WTC11 (cell line): ENCODE data around the gene VPS25. TPM values are rescaled to one million over a fixed set of nuclear protein-coding genes. Genes with fewer than 3 reads are reported as not detected.

Experiments
- ATAC-seq: fragments of 200-7000 bp; cut with Tn5 transposase; 2 replicates; pipeline ENCODE4 v1.10.0; 2021; ENCODE audit warnings: mild to moderate bottlenecking, moderate library complexity
- CTCF ChIA-PET: fragments of 300-600 bp; sonication (Branson Sonifier 250); formaldehyde crosslinking; loops from one replicate; lab custom pipeline; 2021; ENCODE audit warnings: antibody characterized with exemption; lab: Charles Lee
- POLR2A ChIA-PET: fragments of 350-600 bp; sonication (Branson Sonifier 250); formaldehyde crosslinking; loops from one replicate; lab custom pipeline; 2021; ENCODE audit warnings: antibody characterized with exemption; lab: Charles Lee
- DNase-seq: peaks from one replicate; pipeline ENCODE4 v3.0.0; 2021; ENCODE audit warnings: low spot score
- H3K27ac Mint-ChIP-seq: 2 replicates; pipeline ENCODE4 v1.8.0; 2021; ENCODE audit warnings: mixed read lengths
- H3K27me3 Mint-ChIP-seq: 2 replicates; pipeline ENCODE4 v1.8.0; 2021; ENCODE audit warnings: low read depth, mild to moderate bottlenecking, moderate library complexity, mixed read lengths
- H3K36me3 Mint-ChIP-seq: 2 replicates; pipeline ENCODE4 v1.8.0; 2021; ENCODE audit warnings: mixed read lengths
- H3K4me1 Mint-ChIP-seq: 2 replicates; pipeline ENCODE4 v1.8.0; 2022; ENCODE audit warnings: mixed read lengths
- H3K4me3 Mint-ChIP-seq: 2 replicates; pipeline ENCODE4 v1.8.0; 2021; ENCODE audit warnings: mild to moderate bottlenecking, moderate library complexity, mixed read lengths
- H3K9me3 Mint-ChIP-seq: 2 replicates; pipeline ENCODE4 v1.8.0; 2021; ENCODE audit warnings: mixed read lengths
- E2F4 ChIP-seq: sonication (generic); formaldehyde crosslinking; IDR thresholded peaks from 2 replicates; pipeline ENCODE4 v1.8.1; 2022; ENCODE audit warnings: low read depth, mild to moderate bottlenecking, moderate library complexity, missing genetic modification reagents, borderline replicate concordance
- EMX1 ChIP-seq: fragments of 250-450 bp; sonication (Bioruptor Pico); IDR thresholded peaks from 2 replicates; pipeline ENCODE4 v1.8.0; 2021; ENCODE audit warnings: mild to moderate bottlenecking
- ESRRA ChIP-seq: sonication (generic); formaldehyde crosslinking; IDR thresholded peaks from 2 replicates; pipeline ENCODE4 v1.8.1; 2022; ENCODE audit warnings: mild to moderate bottlenecking, missing genetic modification reagents, borderline replicate concordance
- ETV6 ChIP-seq: sonication (generic); formaldehyde crosslinking; IDR thresholded peaks from 2 replicates; pipeline ENCODE4 v1.8.1; 2022; ENCODE audit warnings: mild to moderate bottlenecking, missing genetic modification reagents
- FOXK1 ChIP-seq: sonication (generic); formaldehyde crosslinking; IDR thresholded peaks from 2 replicates; pipeline ENCODE4 v1.8.0; 2022; ENCODE audit warnings: mild to moderate bottlenecking, moderate library complexity, missing genetic modification reagents
- FOXP1 ChIP-seq: sonication (generic); formaldehyde crosslinking; IDR thresholded peaks from 2 replicates; pipeline ENCODE4 v1.8.0; 2022; ENCODE audit warnings: missing genetic modification reagents, mild to moderate bottlenecking, moderate library complexity, borderline replicate concordance
- GABPB1 ChIP-seq: sonication (generic); formaldehyde crosslinking; IDR thresholded peaks from 2 replicates; pipeline ENCODE4 v1.8.1; 2023; ENCODE audit warnings: mild to moderate bottlenecking, missing genetic modification reagents
- IRF2 ChIP-seq: sonication (generic); formaldehyde crosslinking; IDR thresholded peaks from 2 replicates; pipeline ENCODE4 v1.8.0; 2022; ENCODE audit warnings: low read depth, missing genetic modification reagents, borderline replicate concordance
- KAT7 ChIP-seq: sonication (generic); formaldehyde crosslinking; IDR thresholded peaks from 2 replicates; pipeline ENCODE4 v1.8.1; 2023; ENCODE audit warnings: missing genetic modification reagents, mild to moderate bottlenecking, borderline replicate concordance
- MYBL2 ChIP-seq: sonication (generic); formaldehyde crosslinking; IDR thresholded peaks from 2 replicates; pipeline ENCODE4 v1.8.1; 2023; ENCODE audit warnings: mild to moderate bottlenecking, moderate library complexity, missing genetic modification reagents
- NFATC4 ChIP-seq: fragments of 250-450 bp; sonication (Bioruptor Pico); IDR thresholded peaks from 2 replicates; pipeline ENCODE4 v1.9.0; 2021; ENCODE audit warnings: mild to moderate bottlenecking
- NFYB ChIP-seq: sonication (generic); formaldehyde crosslinking; conservative IDR thresholded peaks from 2 replicates; pipeline ENCODE4 v1.8.0; 2022; ENCODE audit warnings: low read depth, missing genetic modification reagents
- NR1H2 ChIP-seq: sonication (generic); formaldehyde crosslinking; IDR thresholded peaks from 2 replicates; pipeline ENCODE4 v1.9.0; 2021; ENCODE audit warnings: mild to moderate bottlenecking, moderate library complexity, missing genetic modification reagents
- NR2C2 ChIP-seq: sonication (generic); formaldehyde crosslinking; IDR thresholded peaks from 2 replicates; pipeline ENCODE4 v1.8.0; 2022; ENCODE audit warnings: mild to moderate bottlenecking, missing genetic modification reagents
- OVOL2 ChIP-seq: fragments of 250-450 bp; sonication (Bioruptor Pico); IDR thresholded peaks from 2 replicates; pipeline ENCODE4 v1.9.0; 2021; ENCODE audit warnings: mild to moderate bottlenecking, borderline replicate concordance
- RORB ChIP-seq: fragments of 250-450 bp; sonication (Bioruptor Pico); IDR thresholded peaks from 2 replicates; pipeline ENCODE4 v1.9.0; 2021; ENCODE audit warnings: mild to moderate bottlenecking
- SMAD3 ChIP-seq: sonication (generic); formaldehyde crosslinking; IDR thresholded peaks from 2 replicates; pipeline ENCODE4 v1.8.0; 2022; ENCODE audit warnings: missing genetic modification reagents, mild to moderate bottlenecking, borderline replicate concordance
- TEAD4 ChIP-seq: sonication (generic); formaldehyde crosslinking; IDR thresholded peaks from 2 replicates; pipeline ENCODE4 v1.8.0; 2022; ENCODE audit warnings: mild to moderate bottlenecking, missing genetic modification reagents
- USF1 ChIP-seq: sonication (generic); formaldehyde crosslinking; IDR thresholded peaks from 2 replicates; pipeline ENCODE4 v1.8.0; 2022; ENCODE audit warnings: mild to moderate bottlenecking, missing genetic modification reagents
- ZBTB21 ChIP-seq: sonication (generic); formaldehyde crosslinking; IDR thresholded peaks from 2 replicates; pipeline ENCODE4 v1.8.1; 2023; ENCODE audit warnings: mild to moderate bottlenecking, missing genetic modification reagents, borderline replicate concordance
- ZNF281 ChIP-seq: sonication (generic); formaldehyde crosslinking; IDR thresholded peaks from 2 replicates; pipeline ENCODE4 v1.8.0; 2023; ENCODE audit warnings: mild to moderate bottlenecking, missing genetic modification reagents
- ZNF396 ChIP-seq: fragments of 250-450 bp; sonication (Bioruptor Pico); IDR thresholded peaks from 2 replicates; pipeline ENCODE4 v1.8.0; 2021; ENCODE audit warnings: mild to moderate bottlenecking, moderate library complexity, borderline replicate concordance
- ZNF423 ChIP-seq: fragments of 250-450 bp; sonication (Bioruptor Pico); IDR thresholded peaks from 2 replicates; pipeline ENCODE4 v2.1.2; 2022; ENCODE audit warnings: mild to moderate bottlenecking, moderate library complexity
- ZNF532 ChIP-seq: fragments of 250-450 bp; sonication (Bioruptor Pico); IDR thresholded peaks from 2 replicates; pipeline ENCODE4 v1.9.0; 2021; ENCODE audit warnings: mild to moderate bottlenecking, borderline replicate concordance
- ZNF671 ChIP-seq: fragments of 250-450 bp; sonication (Bioruptor Pico); IDR thresholded peaks from 2 replicates; pipeline ENCODE4 v1.8.0; 2021; ENCODE audit warnings: mild to moderate bottlenecking
- ZSCAN18 ChIP-seq: fragments of 250-450 bp; sonication (Bioruptor Pico); IDR thresholded peaks from 2 replicates; pipeline ENCODE4 v2.1.2; 2022; ENCODE audit warnings: mild to moderate bottlenecking, moderate library complexity
- total RNA-seq: library from RNA; stranded (reverse); gene quantifications from 3 replicates; pipeline ENCODE4 v1.2.3, GENCODE V29; 2021

VPS25 gene
- total RNA-seq, 1 experiment from 2014 or later, result 98.6 TPM

GRCh38 chr17:42821176-42821575 lies 47.9 kb downstream of the VPS25 start:
- ChIA-PET POLR2A (no interaction called here), CTCF (interaction anchor here (1.7 to 3.0 kb wide), 2 partner anchors 57 to 243 kb away, joined by 4 to 12 read pairs; partner anchors contain the start of gene PSMC3IP)
- no peak for ATAC-seq
- Mint-ChIP-seq H3K27ac (no peak overlapping the region), H3K27me3 (no peaks in the 10 kb centered on the region), H3K4me1 (peaks cover 7% of the 10 kb centered on the region), H3K4me3 (no peak overlapping the region; the same call in 1 of the 2 replicates), H3K9me3 (no peaks in the 10 kb centered on the region), H3K36me3 (peaks cover 39% of the 10 kb centered on the region)
- no peak for TF ChIP-seq ZSCAN18
- TF ChIP-seq NR2C2 (CRISPR knock-in tag), result no peak
- no peak for TF ChIP-seq GABPB1 (CRISPR knock-in tag)
- no peak for TF ChIP-seq MYBL2 (CRISPR knock-in tag)
- no peak for TF ChIP-seq ZBTB21 (CRISPR knock-in tag)
- no peak for TF ChIP-seq KAT7
- TF ChIP-seq ZNF396, result no peak
- TF ChIP-seq NFYB (CRISPR knock-in tag), result no peak
- no peak for TF ChIP-seq SMAD3 (CRISPR knock-in tag)
- no peak for TF ChIP-seq E2F4 (CRISPR knock-in tag)
- no peak for TF ChIP-seq EMX1 (CRISPR knock-in tag)
- TF ChIP-seq USF1 (CRISPR knock-in tag), result no peak
- no peak for TF ChIP-seq RORB
- TF ChIP-seq NR1H2 (CRISPR knock-in tag), result no peak
- TF ChIP-seq NFATC4 (CRISPR knock-in tag), result no peak
- TF ChIP-seq ETV6, result no peak
- no peak for TF ChIP-seq IRF2 (CRISPR knock-in tag)
- no peak for DNase-seq

GRCh38 chr17:42827472-42827871 lies 54.2 kb downstream of the VPS25 start:
- ATAC-seq (no peak), DNase-seq (no peak)
- Mint-ChIP-seq H3K27ac (no peak overlapping the region), H3K27me3 (peaks cover 27% of the 10 kb centered on the region), H3K9me3 (no peaks in the 10 kb centered on the region), H3K4me1 (peaks cover 12% of the 10 kb centered on the region), H3K36me3 (no peaks in the 10 kb centered on the region), H3K4me3 (no peak overlapping the region)
- ChIA-PET CTCF (no interaction called here), POLR2A (no interaction called here)
- TF ChIP-seq ZNF423 (CRISPR knock-in tag) (no peak), ZNF671 (no peak), FOXP1 (CRISPR knock-in tag) (no peak), TEAD4 (CRISPR knock-in tag) (no peak), ZSCAN18 (no peak), ESRRA (no peak), OVOL2 (CRISPR knock-in tag) (no peak), ZNF281 (CRISPR knock-in tag) (no peak), NFYB (CRISPR knock-in tag) (no peak), ZBTB21 (CRISPR knock-in tag) (no peak), NFATC4 (CRISPR knock-in tag) (no peak), FOXK1 (CRISPR knock-in tag) (no peak), ZNF532 (CRISPR knock-in tag) (no peak)
